HepG2 (cell line): Measurements from ENCODE around the gene KCTD6. TPM values are rescaled to one million over a fixed set of nuclear protein-coding genes. Genes with fewer than 3 reads are reported as not detected.

ENCODE experiments used
- ARNT ChIP-seq: fragments of 450-650 bp; IDR thresholded peaks from 2 replicates; pipeline ENCODE4 v1.6.1; 2017
- BRD4 ChIP-seq: sonication (generic); formaldehyde crosslinking; IDR thresholded peaks from 2 replicates; pipeline ENCODE4 v1.4.0; 2020; ENCODE audit warnings: missing genetic modification reagents
- DR1 ChIP-seq: sonication (generic); formaldehyde crosslinking; IDR thresholded peaks from 2 replicates; pipeline ENCODE4 v1.8.0; 2021; ENCODE audit warnings: mild to moderate bottlenecking, missing genetic modification reagents, inconsistent platforms
- GMEB2 ChIP-seq: IDR thresholded peaks from 2 replicates; pipeline ENCODE4 v1.6.1; 2016; ENCODE audit warnings: missing biosample characterization, missing genetic modification reagents, low read depth
- HMG20A ChIP-seq: IDR thresholded peaks from 2 replicates; pipeline ENCODE4 v1.6.1; 2016; ENCODE audit warnings: borderline replicate concordance
- JUNB ChIP-seq: sonication (generic); formaldehyde crosslinking; IDR thresholded peaks from 2 replicates; pipeline ENCODE4 v1.8.0; 2022; ENCODE audit warnings: missing genetic modification reagents, mild to moderate bottlenecking, borderline replicate concordance
- KMT2B ChIP-seq: IDR thresholded peaks from 2 replicates; pipeline ENCODE4 v1.6.1; 2016; ENCODE audit warnings: missing genetic modification reagents, missing compliant biosample characterization
- MEF2D ChIP-seq: sonication (generic); formaldehyde crosslinking; IDR thresholded peaks from 2 replicates; pipeline ENCODE4 v1.5.1; 2020; ENCODE audit warnings: mild to moderate bottlenecking, missing genetic modification reagents
- MEIS2 ChIP-seq: sonication (generic); formaldehyde crosslinking; IDR thresholded peaks from 2 replicates; pipeline ENCODE4 v1.9.0; 2021; ENCODE audit warnings: mild to moderate bottlenecking, missing genetic modification reagents
- MXD1 ChIP-seq: sonication (generic); formaldehyde crosslinking; IDR thresholded peaks from 2 replicates; pipeline ENCODE4 v1.4.0; 2020; ENCODE audit warnings: mild to moderate bottlenecking, missing genetic modification reagents
- NR2C2 ChIP-seq: sonication (generic); formaldehyde crosslinking; IDR thresholded peaks from 2 replicates; pipeline ENCODE4 v1.4.0; 2020; ENCODE audit warnings: missing genetic modification reagents, mild to moderate bottlenecking, moderate library complexity, borderline replicate concordance
- PHF5A ChIP-seq: IDR thresholded peaks from one replicate; pipeline ENCODE4 v1.6.1; 2018; ENCODE audit warnings: low read depth, missing genetic modification reagents; ENCODE audit not compliant: unreplicated experiment
- PRMT3 ChIP-seq: sonication (generic); formaldehyde crosslinking; IDR thresholded peaks from 2 replicates; pipeline ENCODE4 v1.8.1; 2022; ENCODE audit warnings: low read depth, mild to moderate bottlenecking, moderate library complexity, missing genetic modification reagents, borderline replicate concordance
- RBM39 ChIP-seq: fragments of 200-400 bp; formaldehyde crosslinking; IDR thresholded peaks from one replicate; pipeline ENCODE4 v1.6.1; 2018; ENCODE audit warnings: antibody characterized with exemption, mild to moderate bottlenecking, low read depth, low read length; ENCODE audit not compliant: poor library complexity, severe bottlenecking
- SP1 ChIP-seq, 2 experiments: fragments of 450-650 bp in 1 of 2; sonication (generic) in 1 of 2; formaldehyde crosslinking in 1 of 2; IDR thresholded peaks; 2 replicates each; pipeline versions ENCODE4 v1.4.0 to v1.6.1; 2016 to 2020; ENCODE audit warnings: missing genetic modification reagents in 1 of 2
- SRY ChIP-seq: sonication (generic); formaldehyde crosslinking; IDR thresholded peaks from 2 replicates; pipeline ENCODE4 v1.8.0; 2022; ENCODE audit warnings: mild to moderate bottlenecking, missing genetic modification reagents
- THYN1 ChIP-seq: sonication (generic); formaldehyde crosslinking; IDR thresholded peaks from 2 replicates; pipeline ENCODE4 v1.8.1; 2023; ENCODE audit warnings: low read depth, mild to moderate bottlenecking, moderate library complexity, missing genetic modification reagents, borderline replicate concordance
- TOE1 ChIP-seq: sonication (generic); formaldehyde crosslinking; IDR thresholded peaks from 2 replicates; pipeline ENCODE4 v1.4.0; 2020; ENCODE audit warnings: mild to moderate bottlenecking, missing genetic modification reagents
- ZFP82 ChIP-seq: sonication (generic); formaldehyde crosslinking; IDR thresholded peaks from 2 replicates; pipeline ENCODE4 v1.5.1; 2020; ENCODE audit warnings: mild to moderate bottlenecking, missing genetic modification reagents, borderline replicate concordance
- ZNF296 ChIP-seq: sonication (generic); formaldehyde crosslinking; conservative IDR thresholded peaks from 2 replicates; pipeline ENCODE4 v1.5.0; 2020; ENCODE audit warnings: mild to moderate bottlenecking, missing genetic modification reagents
- ZNF367 ChIP-seq: sonication (generic); formaldehyde crosslinking; IDR thresholded peaks from 2 replicates; pipeline ENCODE4 v1.4.0; 2020; ENCODE audit warnings: missing genetic modification reagents, borderline replicate concordance
- ZNF383 ChIP-seq: sonication (generic); formaldehyde crosslinking; IDR thresholded peaks from 2 replicates; pipeline ENCODE4 v1.4.0; 2020; ENCODE audit warnings: missing genetic modification reagents, mild to moderate bottlenecking, borderline replicate concordance
- ZNF441 ChIP-seq: sonication (generic); formaldehyde crosslinking; IDR thresholded peaks from 2 replicates; pipeline ENCODE4 v1.7.0; 2021; ENCODE audit warnings: missing genetic modification reagents, borderline replicate concordance
- ZNF558 ChIP-seq: sonication (generic); formaldehyde crosslinking; IDR thresholded peaks from 2 replicates; pipeline ENCODE4 v1.9.0; 2022; ENCODE audit warnings: mild to moderate bottlenecking, missing genetic modification reagents, borderline replicate concordance
- ZNF569 ChIP-seq: sonication (generic); formaldehyde crosslinking; IDR thresholded peaks from 2 replicates; pipeline ENCODE4 v1.5.0; 2020; ENCODE audit warnings: mild to moderate bottlenecking, missing genetic modification reagents, moderate library complexity, borderline replicate concordance
- ZNF629 ChIP-seq: sonication (generic); formaldehyde crosslinking; conservative IDR thresholded peaks from 2 replicates; pipeline ENCODE4 v1.5.0; 2020; ENCODE audit warnings: missing genetic modification reagents
- ZNF746 ChIP-seq: sonication (generic); formaldehyde crosslinking; IDR thresholded peaks from 2 replicates; pipeline ENCODE4 v1.8.0; 2022; ENCODE audit warnings: mild to moderate bottlenecking, missing genetic modification reagents
- ZSCAN22 ChIP-seq: sonication (generic); formaldehyde crosslinking; IDR thresholded peaks from 2 replicates; pipeline ENCODE4 v1.4.0; 2020; ENCODE audit warnings: mild to moderate bottlenecking, missing genetic modification reagents
- ZSCAN9 ChIP-seq: IDR thresholded peaks from 2 replicates; pipeline ENCODE4 v1.6.1; 2016; ENCODE audit warnings: borderline replicate concordance
- polyA plus RNA-seq, 8 experiments: library from polyadenylated mRNA; depleted of rRNA in 3 of 8; stranded (reverse) in 7 of 8; unstranded in 1 of 8; fragments of >200 nt; fragmentation: Illumina TruSeq in 4 of 8; extraction: Trizol in 4 of 8; gene quantifications; 2 replicates each; pipeline versions ENCODE4 v1.2.1 to v1.2.3, GENCODE V29; 2011 to 2016; ENCODE audit warnings: low read depth in 4 of 8, missing spikeins in 1 of 8, mixed read lengths in 1 of 8; ENCODE audit not compliant: insufficient read depth in 1 of 8
- total RNA-seq, 5 experiments: library from RNA; depleted of rRNA; stranded (reverse); fragments of >200 nt; fragmentation: Illumina TruSeq; extraction: Trizol; gene quantifications; 2 replicates each; pipeline ENCODE4 v1.2.3, GENCODE V29; 2016; ENCODE audit warnings: low read depth in 1 of 5
- TF ChIP-seq, protein P1 (sequence below): IDR thresholded peaks from 2 replicates; pipeline ENCODE4 v1.6.1; 2016; ENCODE audit warnings: low read depth, borderline replicate concordance
- TF ChIP-seq, protein P2 (sequence below): sonication (generic); formaldehyde crosslinking; IDR thresholded peaks from 2 replicates; pipeline ENCODE4 v1.5.0; 2020; ENCODE audit warnings: missing genetic modification reagents

KCTD6 gene
- total and polyA plus RNA-seq, 2 of the 13 experiments (the other 11 are each of a cell fraction or from before 2014, with no cell fraction given): 13.4 to 14.2 TPM

DNA sequence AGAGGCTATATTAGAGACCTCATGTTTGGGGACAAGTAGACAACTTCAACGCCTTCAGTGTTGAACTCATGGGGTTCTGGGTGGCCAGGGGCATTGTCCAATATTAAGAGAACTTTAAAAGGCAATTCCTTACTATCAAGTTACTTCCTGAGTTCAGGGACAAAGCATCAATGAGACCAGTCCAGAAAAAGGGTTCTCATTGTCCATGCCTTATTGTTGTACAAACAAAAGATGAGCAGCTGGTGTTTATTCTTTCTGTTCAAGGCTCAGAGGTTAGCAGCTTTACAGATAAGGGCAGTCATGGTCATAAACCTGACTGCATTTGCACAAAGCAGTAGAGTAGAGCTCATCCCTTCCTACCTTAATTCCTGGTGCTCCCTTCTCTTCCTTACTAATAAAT, 39.7 kb upstream of the KCTD6 start (continued):
- TF ChIP-seq, protein P1, sequence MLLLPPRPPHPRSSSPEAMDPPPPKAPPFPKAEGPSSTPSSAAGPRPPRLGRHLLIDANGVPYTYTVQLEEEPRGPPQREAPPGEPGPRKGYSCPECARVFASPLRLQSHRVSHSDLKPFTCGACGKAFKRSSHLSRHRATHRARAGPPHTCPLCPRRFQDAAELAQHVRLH (CRISPR knock-in tag): no peak
- TF ChIP-seq ZNF367 (CRISPR knock-in tag): no peak
- no peak for TF ChIP-seq ZNF746 (CRISPR knock-in tag)
- TF ChIP-seq NR2C2 (CRISPR knock-in tag): peak; percentile 72; the same call in 1 of the 2 replicates
- no peak for TF ChIP-seq DR1 (CRISPR knock-in tag)
- TF ChIP-seq MEIS2 (CRISPR knock-in tag): no peak
- no peak for TF ChIP-seq ZSCAN22
- TF ChIP-seq THYN1 (CRISPR knock-in tag): no peak
- no peak for TF ChIP-seq ARNT
- peak; percentile 90; the same call in 1 of the 2 replicates for TF ChIP-seq HMG20A
- no peak for TF ChIP-seq SP1 (IDR thresholded peaks at IDR 0.05)
- no peak for TF ChIP-seq SP1 (CRISPR knock-in tag; IDR thresholded peaks at IDR 0.05)
- no peak for TF ChIP-seq ZNF296 (CRISPR knock-in tag)
- TF ChIP-seq ZNF558 (CRISPR knock-in tag): no peak
- TF ChIP-seq BRD4 (CRISPR knock-in tag): no peak
- no peak for TF ChIP-seq RBM39
- no peak for TF ChIP-seq KMT2B (CRISPR knock-in tag)
- TF ChIP-seq ZNF383 (CRISPR knock-in tag): no peak
- TF ChIP-seq PRMT3 (CRISPR knock-in tag): no peak
- no peak for TF ChIP-seq GMEB2 (CRISPR knock-in tag)
- no peak for TF ChIP-seq ZFP82
- TF ChIP-seq ZNF569 (CRISPR knock-in tag): no peak
- TF ChIP-seq PHF5A (CRISPR knock-in tag): no peak
- TF ChIP-seq, protein P2, sequence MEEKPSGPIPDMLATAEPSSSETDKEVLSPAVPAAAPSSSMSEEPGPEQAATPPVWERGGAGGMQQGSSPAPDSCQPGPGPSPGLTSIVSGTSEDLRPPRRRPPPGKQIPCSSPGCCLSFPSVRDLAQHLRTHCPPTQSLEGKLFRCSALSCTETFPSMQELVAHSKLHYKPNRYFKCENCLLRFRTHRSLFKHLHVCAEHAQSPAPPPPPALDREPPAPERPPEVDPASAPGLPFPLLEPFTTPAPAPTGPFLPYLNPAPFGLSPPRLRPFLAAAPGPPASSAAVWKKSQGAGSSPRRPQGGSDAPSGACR (CRISPR knock-in tag): no peak
- no peak for TF ChIP-seq JUNB (CRISPR knock-in tag)
- peak; percentile 17; the same call in 1 of the 2 replicates for TF ChIP-seq MEF2D
- TF ChIP-seq ZSCAN9 (CRISPR knock-in tag): no peak; the same call in 1 of the 2 replicates
- no peak for TF ChIP-seq SRY (CRISPR knock-in tag)
- no peak for TF ChIP-seq MXD1 (CRISPR knock-in tag)
- no peak for TF ChIP-seq TOE1 (CRISPR knock-in tag)
- TF ChIP-seq ZNF441: no peak
- TF ChIP-seq ZNF629: peak; percentile 41; the same call in 1 of the 2 replicates
